K562 (cell line): ENCODE measurements around the gene PDZD2. TPM values are rescaled to one million over a fixed set of nuclear protein-coding genes. Genes with fewer than 3 reads are reported as not detected.

ENCODE experiments used
- ATAC-seq: fragments of 200-7000 bp; cut with Tn5 transposase; 3 replicates; pipeline ENCODE4 v1.9.1; 2020; ENCODE audit warnings: moderate library complexity
- BruUV-seq: library from RNA; stranded (reverse); fragments of 400-500 nt; replicated peaks from 2 replicates; lab custom pipeline; 2021; lab: Mats Ljungman, UMichigan
- CTCF ChIA-PET: fragments of 300-600 bp; formaldehyde crosslinking; extraction: SDS; loops from one replicate; lab custom pipeline; 2021; ENCODE audit warnings: low intra/inter-chr PET ratio; lab: Yijun Ruan, JAX
- POLR2A ChIA-PET: fragments of 300-600, 350-650 bp; sonication (Branson Sonifier 250); formaldehyde crosslinking; extraction: SDS; loops from one replicate; lab custom pipeline; 2021; ENCODE audit warnings: antibody characterized with exemption, inconsistent platforms; lab: Yijun Ruan, JAX
- DNase-seq, 4 experiments: peaks; one replicate each; pipeline versions ENCODE4 v3.0.0 to v3.0.0-alpha.2; 2011 to 2018; ENCODE audit warnings: low spot score in 3 of 4, mixed read lengths in 3 of 4; ENCODE audit errors: extremely low read depth in 1 of 4
- FAIRE-seq: peaks from 2 replicates; lab custom pipeline; 2011; peaks lifted over from hg19 to GRCh38; lab: Jason Lieb, UNC
- H2AFZ ChIP-seq: 2 replicates; pipeline ENCODE4 v1.6.0; 2011; ENCODE audit warnings: low read depth, low read length, control low read depth, inconsistent platforms
- H3K27ac ChIP-seq: fragments of 200-600 bp; 3 replicates; pipeline ENCODE4 v1.8.0; 2011; ENCODE audit warnings: low read depth, mild to moderate bottlenecking, control low read depth, inconsistent platforms, low read length, moderate library complexity, mixed read lengths; ENCODE audit errors: extremely low read depth
- H3K27me3 ChIP-seq, 2 experiments: fragments of 300-600 bp in 1 of 2; 2 replicates in 1 of 2; 3 replicates in 1 of 2; pipeline versions ENCODE4 v1.6.0 to v1.8.0; 2011; ENCODE audit warnings: inconsistent platforms in 2 of 2, low read length in 2 of 2, mild to moderate bottlenecking in 1 of 2, mixed read lengths in 1 of 2, moderate library complexity in 1 of 2; ENCODE audit not compliant: control insufficient read depth in 2 of 2, insufficient read depth in 2 of 2
- H3K36me3 ChIP-seq: fragments of 300-600 bp; 3 replicates; pipeline ENCODE4 v1.8.0; 2011; ENCODE audit warnings: mild to moderate bottlenecking, low read length, inconsistent platforms; ENCODE audit not compliant: control insufficient read depth, insufficient read depth
- H3K4me1 ChIP-seq, 2 experiments: fragments of 200-600 bp in 1 of 2; replicated peaks in 1 of 2; 2 replicates in 1 of 2; 3 replicates in 1 of 2; pipeline versions ENCODE4 v1.5.1 to v1.8.0; 2011; ENCODE audit warnings: inconsistent platforms in 2 of 2, low read length in 2 of 2, mild to moderate bottlenecking in 1 of 2, mixed read lengths in 1 of 2, moderate library complexity in 1 of 2; ENCODE audit not compliant: control insufficient read depth in 2 of 2, insufficient read depth in 2 of 2
- H3K4me2 ChIP-seq: 2 replicates; pipeline ENCODE4 v1.6.1; 2011; ENCODE audit warnings: low read length, control low read depth, inconsistent platforms, mixed read lengths; ENCODE audit not compliant: insufficient read depth
- H3K4me3 ChIP-seq: fragments of 200-600 bp; sonication (generic), shearing (Covaris generic); 2 replicates; pipeline ENCODE4 v1.5.1; 2016; ENCODE audit warnings: control low read depth, inconsistent platforms
- H3K79me2 ChIP-seq: fragments of 200-600 bp; 3 replicates; pipeline ENCODE4 v1.8.0; 2011; ENCODE audit warnings: low read length, inconsistent platforms; ENCODE audit not compliant: control insufficient read depth, insufficient read depth
- H3K9ac ChIP-seq, 2 experiments: 2 replicates each; pipeline versions ENCODE4 v1.6.0 to v1.6.1; 2011; ENCODE audit warnings: low read depth in 2 of 2, low read length in 2 of 2, control low read depth in 1 of 2, inconsistent platforms in 1 of 2, mild to moderate bottlenecking in 1 of 2, mixed read lengths in 1 of 2; ENCODE audit not compliant: insufficient read depth in 1 of 2
- H3K9me1 ChIP-seq: one replicate; pipeline ENCODE4 v1.6.0; 2011; ENCODE audit warnings: inconsistent platforms, mild to moderate bottlenecking, low read length, moderate library complexity; ENCODE audit not compliant: control insufficient read depth, insufficient read depth
- H3K9me3 ChIP-seq: replicated peaks from 2 replicates; pipeline ENCODE4 v1.5.1; 2011; ENCODE audit warnings: low read depth, low read length, inconsistent platforms; ENCODE audit not compliant: control insufficient read depth, insufficient read depth
- H4K20me1 ChIP-seq: replicated peaks from 2 replicates; pipeline ENCODE4 v1.6.1; 2011; ENCODE audit warnings: low read length, inconsistent platforms, mixed read lengths; ENCODE audit not compliant: control insufficient read depth, insufficient read depth
- FOSL1 ChIP-seq: fragments of 200-800 bp; sonication (Bioruptor generic); conservative IDR thresholded peaks from 2 replicates; pipeline ENCODE4 v1.6.1; 2016; ENCODE audit warnings: missing genetic modification characterization, missing compliant biosample characterization
- GTF2E2 ChIP-seq: fragments of 200-800 bp; sonication (Bioruptor generic); IDR thresholded peaks from 2 replicates; pipeline ENCODE4 v1.6.1; 2016; ENCODE audit warnings: missing genetic modification characterization, missing compliant biosample characterization
- MECOM ChIP-seq: fragments of 250-450 bp; sonication (Bioruptor Pico); IDR thresholded peaks from 2 replicates; pipeline ENCODE4 v1.8.0; 2022; ENCODE audit warnings: inconsistent platforms
- RBM22 ChIP-seq: fragments of 200-400 bp; formaldehyde crosslinking; IDR thresholded peaks from 2 replicates; pipeline ENCODE4 v1.6.1; 2018; ENCODE audit warnings: low read length, low read depth; ENCODE audit not compliant: poor library complexity, severe bottlenecking
- SMARCA4 ChIP-seq: fragments of 450-650 bp; IDR thresholded peaks from 2 replicates; pipeline ENCODE4 v1.6.1; 2016
- THAP12 ChIP-seq: fragments of 250-450 bp; sonication (Bioruptor Pico); IDR thresholded peaks from 2 replicates; pipeline ENCODE4 v1.9.0; 2021; ENCODE audit warnings: mild to moderate bottlenecking, inconsistent platforms
- ZNF24 ChIP-seq: fragments of 450-650 bp; IDR thresholded peaks from 2 replicates; pipeline ENCODE4 v1.6.1; 2016
- ZNF511 ChIP-seq: sonication (generic); formaldehyde crosslinking; IDR thresholded peaks from 2 replicates; pipeline ENCODE4 v1.8.0; 2022; ENCODE audit warnings: mild to moderate bottlenecking, missing genetic modification reagents
- WGBS: fragments of 100-300 bp; shearing (Covaris generic); methylation state at CpG from one replicate; pipeline ENCODE4 v1.1.6; 2016; ENCODE audit warnings: low coverage, mixed read lengths; ENCODE audit not compliant: insufficient coverage; ENCODE audit errors: missing lambda C conversion rate; 5-methylcytosine and 5-hydroxymethylcytosine counted together
- in situ Hi-C: fragments of 300-500 bp; cut with MboI; formaldehyde crosslinking; loops from 4 replicates; pipeline ENCODE4 v1.15.0; 2018; ENCODE audit warnings: inconsistent platforms, mixed read lengths
- intact Hi-C: fragments of 100-400 bp; cut with micrococcal nuclease; formaldehyde crosslinking; loops from 2 replicates; pipeline ENCODE4 v1.14.2; 2022
- polyA plus RNA-seq, 8 experiments: library from polyadenylated mRNA; depleted of rRNA in 4 of 8; stranded (reverse) in 5 of 8; unstranded in 3 of 8; fragments of >200 nt; fragmentation: Nextera tagmentation in 2 of 8; fragmentation: Illumina TruSeq in 1 of 8; extraction: Ambion mirVana in 2 of 8; extraction: Trizol in 1 of 8; gene quantifications; 2 replicates each; pipeline versions ENCODE4 v1.2.1 to v1.2.3, GENCODE V29; 2011 to 2014; ENCODE audit warnings: inconsistent platforms in 1 of 8, missing spikeins in 1 of 8
- total RNA-seq, 7 experiments: library from RNA; depleted of rRNA in 6 of 7; stranded (reverse); fragments of >200 nt in 6 of 7; fragmentation: Illumina TruSeq in 2 of 7; extraction: Trizol in 2 of 7; gene quantifications; 2 replicates each; pipeline versions ENCODE4 v1.2.1 to v1.2.3, GENCODE V29; 2011 to 2021; ENCODE audit warnings: low replicate concordance in 1 of 7
- TF ChIP-seq, protein P1 (sequence below): IDR thresholded peaks from 2 replicates; pipeline ENCODE4 v1.6.1; 2011; ENCODE audit warnings: borderline replicate concordance, low read depth, mild to moderate bottlenecking, moderate library complexity, low read length; ENCODE audit not compliant: insufficient read depth, poor library complexity, severe bottlenecking
- TF ChIP-seq, protein P2 (sequence below): fragments of 250-450 bp; sonication (Bioruptor Pico); IDR thresholded peaks from 2 replicates; pipeline ENCODE4 v1.8.0; 2022; ENCODE audit warnings: moderate library complexity, mild to moderate bottlenecking, inconsistent platforms

Gene PDZD2
- total and polyA plus RNA-seq, 9 of the 15 experiments (the other 6 are each of a cell fraction or from before 2014, with no cell fraction given), result 0.02 to 0.08 (median 0.04) TPM; not detected in 6

- peaks cover 18 to 26% of the 10 kb centered on the region in 2 experiments; a peak in 4 of 5 replicates for H3K27me3 ChIP-seq
- POLR2A ChIA-PET, result interaction anchor here (0.6 kb wide), 1 partner anchor 33 kb away, joined by 3 read pairs; no protein-coding TSS in a partner anchor
- no peak overlapping the region for H3K9ac ChIP-seq
- no peak overlapping the region for H3K27ac ChIP-seq
- H3K36me3 ChIP-seq, result no peaks in the 10 kb centered on the region
- peaks cover 0 to 4% of the 10 kb centered on the region in 2 experiments; a peak in 1 of 5 replicates for H3K4me1 ChIP-seq
- no peaks in the 10 kb centered on the region for H3K79me2 ChIP-seq
- no peak overlapping the region for H2AFZ ChIP-seq
- TF ChIP-seq THAP12 (CRISPR knock-in tag), result no peak
- no peak for TF ChIP-seq RBM22
- TF ChIP-seq MECOM (CRISPR knock-in tag), result no peak
- H3K9me1 ChIP-seq, result no peaks in the 10 kb centered on the region
- CTCF ChIA-PET, result no interaction called here
- no peak overlapping the region for H3K4me2 ChIP-seq
- no peak for DNase-seq
- intact Hi-C loops, result no loop called here
- no peaks in the 10 kb centered on the region for H4K20me1 ChIP-seq
- in situ Hi-C loops, result no loop called here
- no peak overlapping the region for H3K4me3 ChIP-seq
- H3K9me3 ChIP-seq, result no peaks in the 10 kb centered on the region
- FAIRE-seq, result no peak
- BruUV-seq, result no TSS peak
- ATAC-seq, result no peak
These were observed 220.2 kb downstream of the PDZD2 start for GRCh38 chr5:31859096-31859495.

GRCh38 chr5:31860278-31860677 is 221.3 kb downstream of the PDZD2 start:
- no peak overlapping the region for H3K27ac ChIP-seq
- ATAC-seq (no peak), DNase-seq (no peak), FAIRE-seq (no peak)
- H3K79me2 ChIP-seq, result no peaks in the 10 kb centered on the region
- H4K20me1 ChIP-seq, result no peaks in the 10 kb centered on the region
- no TSS peak for BruUV-seq
- H3K4me2 ChIP-seq, result no peak overlapping the region
- H3K9me3 ChIP-seq, result no peaks in the 10 kb centered on the region
- CTCF ChIA-PET, result no interaction called here
- POLR2A ChIA-PET, result no interaction called here
- no peak overlapping the region for H3K4me3 ChIP-seq
- whole genome bisulfite sequencing, result 0% methylated on average over 4 of the region's 4 CpGs
- no peak overlapping the region for H3K9ac ChIP-seq
- H3K36me3 ChIP-seq, result no peaks in the 10 kb centered on the region
- intact Hi-C loops (no loop called here), in situ Hi-C loops (no loop called here)
- peaks cover 9 to 14% of the 10 kb centered on the region in 2 experiments; a peak in 4 of 5 replicates for H3K27me3 ChIP-seq
- no peaks in the 10 kb centered on the region for H3K4me1 ChIP-seq
- H3K9me1 ChIP-seq, result no peaks in the 10 kb centered on the region
- H2AFZ ChIP-seq, result no peak overlapping the region
- TF ChIP-seq, protein P1, sequence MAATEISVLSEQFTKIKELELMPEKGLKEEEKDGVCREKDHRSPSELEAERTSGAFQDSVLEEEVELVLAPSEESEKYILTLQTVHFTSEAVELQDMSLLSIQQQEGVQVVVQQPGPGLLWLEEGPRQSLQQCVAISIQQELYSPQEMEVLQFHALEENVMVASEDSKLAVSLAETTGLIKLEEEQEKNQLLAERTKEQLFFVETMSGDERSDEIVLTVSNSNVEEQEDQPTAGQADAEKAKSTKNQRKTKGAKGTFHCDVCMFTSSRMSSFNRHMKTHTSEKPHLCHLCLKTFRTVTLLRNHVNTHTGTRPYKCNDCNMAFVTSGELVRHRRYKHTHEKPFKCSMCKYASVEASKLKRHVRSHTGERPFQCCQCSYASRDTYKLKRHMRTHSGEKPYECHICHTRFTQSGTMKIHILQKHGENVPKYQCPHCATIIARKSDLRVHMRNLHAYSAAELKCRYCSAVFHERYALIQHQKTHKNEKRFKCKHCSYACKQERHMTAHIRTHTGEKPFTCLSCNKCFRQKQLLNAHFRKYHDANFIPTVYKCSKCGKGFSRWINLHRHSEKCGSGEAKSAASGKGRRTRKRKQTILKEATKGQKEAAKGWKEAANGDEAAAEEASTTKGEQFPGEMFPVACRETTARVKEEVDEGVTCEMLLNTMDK, result no peak
- TF ChIP-seq FOSL1 (no peak), ZNF511 (CRISPR knock-in tag) (no peak), ZNF24 (no peak), GTF2E2 (no peak), SMARCA4 (no peak)
- TF ChIP-seq, protein P2, sequence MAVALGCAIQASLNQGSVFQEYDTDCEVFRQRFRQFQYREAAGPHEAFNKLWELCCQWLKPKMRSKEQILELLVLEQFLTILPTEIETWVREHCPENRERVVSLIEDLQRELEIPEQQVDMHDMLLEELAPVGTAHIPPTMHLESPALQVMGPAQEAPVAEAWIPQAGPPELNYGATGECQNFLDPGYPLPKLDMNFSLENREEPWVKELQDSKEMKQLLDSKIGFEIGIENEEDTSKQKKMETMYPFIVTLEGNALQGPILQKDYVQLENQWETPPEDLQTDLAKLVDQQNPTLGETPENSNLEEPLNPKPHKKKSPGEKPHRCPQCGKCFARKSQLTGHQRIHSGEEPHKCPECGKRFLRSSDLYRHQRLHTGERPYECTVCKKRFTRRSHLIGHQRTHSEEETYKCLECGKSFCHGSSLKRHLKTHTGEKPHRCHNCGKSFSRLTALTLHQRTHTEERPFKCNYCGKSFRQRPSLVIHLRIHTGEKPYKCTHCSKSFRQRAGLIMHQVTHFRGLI (CRISPR knock-in tag), result no peak
